ENCODE data around the gene ZNF281.

Gene ZNF281

GRCh38 chr1:200376528-200376927, 33.3 kb downstream of the ZNF281 start:
- in situ Hi-C loops (cut with HindIII; ENCODE audit: low sequenced_read_pairs), result no loop called here
- DNase-seq (ENCODE audit: low read depth), result no peak
- no peak for TF ChIP-seq CTCF (IDR thresholded peaks at IDR 0.05; ENCODE audit: low read depth, low read length, missing control alignments)
- H3K4me3 ChIP-seq (ENCODE audit: low read depth, low read length), result no peak overlapping the region

- no peak overlapping the region for H3K4me3 ChIP-seq (ENCODE audit: low read depth, low read length)
- no peak for DNase-seq (ENCODE audit: low read depth)
- TF ChIP-seq CTCF (IDR thresholded peaks at IDR 0.05; ENCODE audit: low read depth, low read length, missing control alignments), result no peak
- in situ Hi-C loops (cut with HindIII; ENCODE audit: low sequenced_read_pairs), result no loop called here
Observed at GRCh38 chr1:200374569-200375295, 35.1 kb downstream of the ZNF281 start.

DNA sequence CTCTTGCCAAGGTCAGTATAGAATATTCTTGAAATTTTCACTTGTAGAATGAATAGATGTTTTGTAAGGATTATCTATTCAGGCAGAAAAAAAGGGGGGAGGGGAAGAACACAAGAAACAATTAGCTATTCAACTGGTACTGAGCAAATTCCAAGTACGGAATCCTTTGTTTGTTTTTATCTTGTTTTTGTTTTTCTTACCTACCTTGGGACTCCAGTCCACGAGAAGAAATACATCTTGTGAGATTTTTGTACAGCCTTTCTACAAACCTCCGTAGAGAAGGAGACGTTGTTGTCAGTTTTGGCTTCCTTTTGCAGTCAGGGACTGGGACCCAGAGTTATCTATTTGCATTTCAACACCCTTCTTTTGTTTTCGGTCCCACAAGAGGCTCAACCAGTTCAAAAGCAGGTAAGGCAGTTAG, 36.0 kb downstream of the ZNF281 start:
- DNase-seq (ENCODE audit: low read depth), result no peak
- H3K4me3 ChIP-seq (ENCODE audit: low read depth, low read length), result no peak overlapping the region
- in situ Hi-C loops (cut with HindIII; ENCODE audit: low sequenced_read_pairs), result no loop called here
- no peak for TF ChIP-seq CTCF (IDR thresholded peaks at IDR 0.05; ENCODE audit: low read depth, low read length, missing control alignments)

GRCh38 chr1:200372885-200373181, 37.0 kb downstream of the ZNF281 start:
- H3K4me3 ChIP-seq (ENCODE audit: low read depth, low read length), result no peak overlapping the region
- no peak for DNase-seq (ENCODE audit: low read depth)
- no peak for TF ChIP-seq CTCF (IDR thresholded peaks at IDR 0.05; ENCODE audit: low read depth, low read length, missing control alignments)
- in situ Hi-C loops (cut with HindIII; ENCODE audit: low sequenced_read_pairs), result no loop called here

GRCh38 chr1:200372095-200372884, 37.5 kb downstream of the ZNF281 start:
- in situ Hi-C loops (cut with HindIII; ENCODE audit: low sequenced_read_pairs), result no loop called here
- TF ChIP-seq CTCF (IDR thresholded peaks at IDR 0.05; ENCODE audit: low read depth, low read length, missing control alignments), result no peak
- DNase-seq (ENCODE audit: low read depth), result no peak
- H3K4me3 ChIP-seq (ENCODE audit: low read depth, low read length), result no peak overlapping the region

DNA sequence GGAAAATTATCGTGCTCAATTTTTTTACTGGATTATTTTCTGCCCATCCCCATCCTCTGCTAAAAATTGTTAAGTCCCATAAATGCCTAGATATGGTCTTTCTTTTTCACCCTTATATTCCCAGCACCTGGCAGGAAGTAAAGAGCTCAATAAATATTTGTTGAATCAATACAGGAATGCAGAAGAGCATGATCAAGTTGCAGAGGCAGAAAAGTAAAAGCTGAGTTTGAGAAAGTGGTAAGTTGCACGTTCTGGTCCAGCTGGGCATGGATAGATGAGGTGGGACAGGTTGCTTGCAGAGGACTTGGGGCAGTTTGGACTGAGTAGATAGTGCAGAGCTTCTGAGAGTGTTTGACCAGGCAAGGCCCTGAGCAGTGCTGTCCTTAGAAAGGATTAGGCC, 40.1 kb downstream of the ZNF281 start:
- H3K4me3 ChIP-seq (ENCODE audit: low read depth, low read length), result no peak overlapping the region
- in situ Hi-C loops (cut with HindIII; ENCODE audit: low sequenced_read_pairs), result no loop called here
- no peak for TF ChIP-seq CTCF (IDR thresholded peaks at IDR 0.05; ENCODE audit: low read depth, low read length, missing control alignments)
- no peak for DNase-seq (ENCODE audit: low read depth)
